22Rv1 (cell line): ENCODE data around the gene RNF34.

Experiments used
- H3K27ac ChIP-seq: fragments of 450-650 bp; 2 replicates; pipeline ENCODE4 v1.5.1; 2017
- ZFX ChIP-seq: fragments of 450-650 bp; IDR thresholded peaks from 2 replicates; pipeline ENCODE4 v1.6.1; 2017; ENCODE audit warnings: antibody characterized with exemption, borderline replicate concordance
- TF ChIP-seq, protein P1 (sequence below): fragments of 450-650 bp; IDR thresholded peaks from 2 replicates; pipeline ENCODE4 v1.5.1; 2017; ENCODE audit warnings: mild to moderate bottlenecking

RNF34 gene

DNA sequence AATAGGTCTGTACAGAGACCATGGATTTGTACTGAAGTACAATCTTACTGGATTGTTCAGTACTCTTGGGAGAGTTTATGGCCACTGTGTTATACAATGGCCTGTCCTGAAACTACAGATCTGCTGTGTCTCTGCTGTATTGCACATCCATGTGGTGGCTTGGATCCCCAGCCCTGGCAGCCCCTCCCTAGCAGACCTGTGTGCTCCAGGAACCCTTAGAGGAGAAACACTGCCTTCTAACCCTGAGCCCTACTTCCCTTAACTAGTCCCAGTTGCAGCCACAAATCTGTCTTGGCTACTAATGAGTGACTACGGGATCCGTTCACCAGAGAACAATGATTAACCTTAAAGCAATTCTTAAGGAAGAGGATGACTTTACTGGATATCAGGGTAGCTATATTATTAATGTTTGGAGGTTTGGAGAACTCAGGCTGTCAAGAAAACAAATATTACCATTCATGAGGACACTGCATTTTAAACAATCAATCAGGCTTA is 27.7 kb downstream of the RNF34 start:
- H3K27ac ChIP-seq = no peak overlapping the region; the same call in 1 of the 2 replicates
- no peak for TF ChIP-seq ZFX

- TF ChIP-seq, protein P1, sequence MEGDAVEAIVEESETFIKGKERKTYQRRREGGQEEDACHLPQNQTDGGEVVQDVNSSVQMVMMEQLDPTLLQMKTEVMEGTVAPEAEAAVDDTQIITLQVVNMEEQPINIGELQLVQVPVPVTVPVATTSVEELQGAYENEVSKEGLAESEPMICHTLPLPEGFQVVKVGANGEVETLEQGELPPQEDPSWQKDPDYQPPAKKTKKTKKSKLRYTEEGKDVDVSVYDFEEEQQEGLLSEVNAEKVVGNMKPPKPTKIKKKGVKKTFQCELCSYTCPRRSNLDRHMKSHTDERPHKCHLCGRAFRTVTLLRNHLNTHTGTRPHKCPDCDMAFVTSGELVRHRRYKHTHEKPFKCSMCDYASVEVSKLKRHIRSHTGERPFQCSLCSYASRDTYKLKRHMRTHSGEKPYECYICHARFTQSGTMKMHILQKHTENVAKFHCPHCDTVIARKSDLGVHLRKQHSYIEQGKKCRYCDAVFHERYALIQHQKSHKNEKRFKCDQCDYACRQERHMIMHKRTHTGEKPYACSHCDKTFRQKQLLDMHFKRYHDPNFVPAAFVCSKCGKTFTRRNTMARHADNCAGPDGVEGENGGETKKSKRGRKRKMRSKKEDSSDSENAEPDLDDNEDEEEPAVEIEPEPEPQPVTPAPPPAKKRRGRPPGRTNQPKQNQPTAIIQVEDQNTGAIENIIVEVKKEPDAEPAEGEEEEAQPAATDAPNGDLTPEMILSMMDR = no peak
- TF ChIP-seq ZFX = no peak
- H3K27ac ChIP-seq = no peak overlapping the region
Observed at GRCh38 chr12:121428883-121429282, 29.0 kb downstream of the RNF34 start.

DNA sequence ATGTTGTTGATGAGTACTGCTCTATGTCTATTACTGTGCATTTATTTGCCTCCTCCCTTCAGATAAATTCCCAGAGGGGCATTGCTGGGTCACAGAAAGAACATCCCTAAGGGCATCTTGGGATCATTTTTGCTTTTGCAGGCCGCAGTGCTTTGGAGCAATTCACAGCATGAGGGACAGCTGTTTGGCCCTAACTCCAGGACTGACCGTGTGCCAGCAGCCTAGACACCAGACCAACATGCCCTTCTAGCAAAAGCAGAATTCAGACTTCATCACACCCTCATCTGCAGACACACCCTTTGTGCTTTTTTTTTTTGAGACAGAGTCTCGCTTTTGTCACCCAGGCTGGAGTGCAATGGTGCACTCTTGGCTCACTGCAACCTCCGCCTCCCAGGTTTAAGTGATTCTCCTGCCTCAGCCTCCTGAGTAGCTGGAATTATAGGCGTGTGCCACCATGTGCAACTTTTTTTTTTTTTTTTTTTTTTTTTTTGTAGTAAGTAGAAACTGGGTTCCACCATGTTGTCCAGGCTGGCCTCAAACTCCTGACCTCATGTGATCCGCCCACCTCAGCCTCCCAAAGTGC is 31.0 kb downstream of the RNF34 start:
- TF ChIP-seq ZFX = no peak
- TF ChIP-seq, protein P1 = no peak
- no peak overlapping the region for H3K27ac ChIP-seq

GRCh38 chr12:121432740-121433480 is 33.0 kb downstream of the RNF34 start:
- peak overlapping the region; percentile 12; the same call in 1 of the 2 replicates for H3K27ac ChIP-seq
- no peak for TF ChIP-seq ZFX

DNA sequence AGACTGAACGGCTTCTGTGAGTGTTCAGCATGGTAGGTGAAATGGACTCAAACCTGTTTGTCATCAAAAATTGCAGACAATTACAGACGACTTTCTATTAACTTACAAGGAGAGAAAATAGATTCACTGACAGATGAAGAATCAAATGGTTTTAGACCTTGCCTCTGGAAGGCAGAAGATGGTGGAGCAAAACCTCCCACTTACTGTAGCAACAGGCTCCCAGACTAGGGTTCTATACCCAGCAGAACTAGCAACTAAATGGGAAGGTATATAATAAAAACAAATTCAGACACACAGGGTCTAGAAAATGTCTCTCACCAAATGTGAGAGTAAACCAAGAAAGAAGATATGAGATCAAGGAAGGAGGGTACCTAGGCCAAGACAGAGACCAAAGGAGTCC is 36.8 kb downstream of the RNF34 start:
- H3K27ac ChIP-seq = no peak overlapping the region
- no peak for TF ChIP-seq ZFX
- TF ChIP-seq, protein P1 = no peak

DNA sequence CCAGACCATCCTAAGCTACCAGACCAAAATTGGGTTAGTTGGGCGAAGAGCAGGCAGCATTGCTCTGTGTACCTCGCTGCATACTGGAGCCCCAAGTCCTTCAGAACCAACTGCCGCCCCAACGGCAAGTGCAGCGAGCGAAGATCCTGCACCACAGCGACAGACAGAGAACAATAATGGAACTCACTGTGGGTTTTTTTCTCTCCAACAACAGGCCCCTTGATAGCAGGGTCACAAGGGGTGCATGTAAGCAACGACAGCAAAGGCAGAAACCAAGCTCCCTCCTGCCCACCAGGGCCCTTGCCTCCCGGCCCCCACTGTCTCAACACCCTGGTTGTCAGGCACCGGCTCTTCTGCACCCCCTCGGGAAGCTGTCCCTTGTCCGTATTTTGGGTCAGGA is 39.0 kb downstream of the RNF34 start:
- TF ChIP-seq, protein P1 = no peak
- no peak for TF ChIP-seq ZFX
- no peak overlapping the region for H3K27ac ChIP-seq

GRCh38 chr12:121439715-121440114 is 39.8 kb downstream of the RNF34 start:
- TF ChIP-seq, protein P1 = no peak
- TF ChIP-seq ZFX = no peak
- H3K27ac ChIP-seq = no peak overlapping the region

DNA sequence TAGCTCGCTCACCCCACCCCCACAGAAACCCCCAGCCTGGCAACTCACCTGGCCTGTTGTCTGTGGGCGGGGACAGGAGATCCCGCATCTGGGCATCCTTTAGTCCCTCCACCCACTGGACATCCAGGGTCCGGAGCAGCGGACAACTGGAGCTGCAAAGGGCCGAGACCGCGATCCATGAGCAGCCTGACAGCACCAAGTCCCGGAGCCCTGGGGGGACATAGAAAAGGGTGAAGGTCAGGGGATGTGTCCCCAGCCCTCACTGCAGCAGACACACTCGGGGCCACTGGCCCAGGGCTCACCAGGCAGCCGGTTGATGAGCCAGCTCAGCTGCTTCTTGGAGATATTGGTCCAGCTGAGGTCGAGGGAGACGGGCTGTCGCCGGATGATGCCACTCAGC is 40.9 kb downstream of the RNF34 start:
- TF ChIP-seq ZFX = no peak
- TF ChIP-seq, protein P1 = no peak
- H3K27ac ChIP-seq = no peak overlapping the region
